GM23338 (cell line): Measurements from ENCODE around the gene SLC47A1. TPM values are rescaled to one million over a fixed set of nuclear protein-coding genes. Genes with fewer than 3 reads are reported as not detected.

Source experiments
- ATAC-seq: fragments of 200-7000 bp; cut with Tn5 transposase; 3 replicates; pipeline ENCODE4 v1.9.1; 2020
- DNase-seq: peaks from one replicate; pipeline ENCODE4 v3.0.0-alpha.2; 2015; ENCODE audit warnings: low spot score
- H2AFZ ChIP-seq: fragments of 200-600 bp; sonication (generic); 2 replicates; pipeline ENCODE4 v1.8.0; 2016; ENCODE audit warnings: antibody characterized with exemption, mild to moderate bottlenecking, moderate library complexity
- H3F3A ChIP-seq: fragments of 200-600 bp; sonication (generic); replicated peaks from 2 replicates; pipeline ENCODE4 v1.8.0; 2017; ENCODE audit warnings: antibody characterized with exemption, mixed run types, low read depth
- H3K27ac ChIP-seq: fragments of 200-600 bp; sonication (generic); 2 replicates; pipeline ENCODE4 v1.6.1; 2016; ENCODE audit warnings: low read depth
- H3K27me3 ChIP-seq: fragments of 200-600 bp; sonication (generic); 2 replicates; pipeline ENCODE4 v1.8.0; 2016; ENCODE audit warnings: mild to moderate bottlenecking, mixed run types, moderate library complexity; ENCODE audit not compliant: insufficient read depth
- H3K36me3 ChIP-seq: fragments of 200-600 bp; sonication (generic); 2 replicates; pipeline ENCODE4 v1.8.0; 2016; ENCODE audit warnings: mild to moderate bottlenecking; ENCODE audit not compliant: insufficient read depth
- H3K4me1 ChIP-seq: fragments of 200-600 bp; sonication (generic); 2 replicates; pipeline ENCODE4 v1.8.0; 2016; ENCODE audit warnings: mild to moderate bottlenecking, moderate library complexity; ENCODE audit not compliant: insufficient read depth
- H3K4me2 ChIP-seq: fragments of 200-600 bp; sonication (generic); 2 replicates; pipeline ENCODE4 v1.7.1; 2017; ENCODE audit warnings: mixed run types
- H3K4me3 ChIP-seq: fragments of 200-600 bp; sonication (generic); 2 replicates; pipeline ENCODE4 v1.6.1; 2016; ENCODE audit warnings: mixed run types
- H3K79me2 ChIP-seq: fragments of 200-600 bp; sonication (generic); replicated peaks from 2 replicates; pipeline ENCODE4 v1.8.0; 2017; ENCODE audit warnings: mild to moderate bottlenecking; ENCODE audit not compliant: insufficient read depth
- H3K9me2 ChIP-seq: fragments of 200-600 bp; sonication (generic); 2 replicates; pipeline ENCODE4 v1.8.0; 2017; ENCODE audit not compliant: insufficient read depth
- H4K20me1 ChIP-seq: fragments of 200-600 bp; sonication (generic); replicated peaks from 2 replicates; pipeline ENCODE4 v1.8.0; 2017; ENCODE audit warnings: mild to moderate bottlenecking; ENCODE audit not compliant: insufficient read depth
- H3K27ac Mint-ChIP-seq: 2 replicates; pipeline ENCODE4 v1.8.0; 2020; ENCODE audit warnings: inconsistent platforms, mild to moderate bottlenecking, moderate library complexity, mixed read lengths
- H3K27me3 Mint-ChIP-seq: 3 replicates; pipeline ENCODE4 v1.8.0; 2022; ENCODE audit warnings: low read depth, mild to moderate bottlenecking, moderate library complexity, mixed read lengths, inconsistent platforms; ENCODE audit not compliant: insufficient read depth, poor library complexity
- H3K36me3 Mint-ChIP-seq: 3 replicates; pipeline ENCODE4 v1.8.0; 2021; ENCODE audit warnings: low read depth, mild to moderate bottlenecking, inconsistent platforms, moderate library complexity, mixed read lengths
- H3K4me1 Mint-ChIP-seq: 3 replicates; pipeline ENCODE4 v1.8.0; 2020; ENCODE audit warnings: mild to moderate bottlenecking, inconsistent platforms, mixed read lengths
- H3K4me3 Mint-ChIP-seq: 3 replicates; pipeline ENCODE4 v1.8.0; 2021; ENCODE audit warnings: moderate library complexity, mild to moderate bottlenecking, inconsistent platforms, mixed read lengths
- H3K9me3 Mint-ChIP-seq: 3 replicates; pipeline ENCODE4 v1.8.0; 2020; ENCODE audit warnings: moderate library complexity, mild to moderate bottlenecking, inconsistent platforms, mixed read lengths
- CREB1 ChIP-seq: fragments of 250-450 bp; sonication (Bioruptor Pico); IDR thresholded peaks from 2 replicates; pipeline ENCODE4 v1.5.0; 2020; ENCODE audit warnings: low read depth, mild to moderate bottlenecking, moderate library complexity
- EZH2 ChIP-seq: fragments of 200-600 bp; sonication (generic); IDR thresholded peaks from one replicate; pipeline ENCODE4 v1.8.0; 2017; ENCODE audit warnings: antibody characterized with exemption, mild to moderate bottlenecking, low read depth; ENCODE audit not compliant: unreplicated experiment
- NANOG ChIP-seq: IDR thresholded peaks from 2 replicates; pipeline ENCODE4 v1.6.1; 2016; ENCODE audit warnings: antibody characterized with exemption, borderline replicate concordance
- POLR2AphosphoS5 ChIP-seq: IDR thresholded peaks from 2 replicates; pipeline ENCODE4 v1.6.1; 2016; ENCODE audit warnings: antibody characterized with exemption, low read depth
- STAT1 ChIP-seq: IDR thresholded peaks from one replicate; pipeline ENCODE4 v1.6.1; 2016; ENCODE audit warnings: antibody characterized with exemption; ENCODE audit not compliant: unreplicated experiment
- ZNF114 ChIP-seq: fragments of 250-450 bp; sonication (Bioruptor Pico); IDR thresholded peaks from 2 replicates; pipeline ENCODE4 v1.5.0; 2020; ENCODE audit warnings: mild to moderate bottlenecking, moderate library complexity
- ZNF331 ChIP-seq: fragments of 250-450 bp; sonication (Bioruptor Pico); IDR thresholded peaks from 2 replicates; pipeline ENCODE4 v1.5.0; 2020; ENCODE audit warnings: low read depth, mild to moderate bottlenecking, moderate library complexity
- polyA plus RNA-seq: library from polyadenylated mRNA; unstranded; fragments of >200 nt; fragmentation: Nextera tagmentation; extraction: Ambion mirVana; gene quantifications from 2 replicates; pipeline ENCODE4 v1.2.1, GENCODE V29; 2016
- total RNA-seq: library from RNA; depleted of rRNA; stranded (reverse); fragments of >200 nt; shearing (Covaris generic); gene quantifications from 2 replicates; pipeline ENCODE4 v1.2.3, GENCODE V29; 2014
- TF ChIP-seq, protein P1 (sequence below): fragments of 250-450 bp; sonication (Bioruptor Pico); IDR thresholded peaks from 2 replicates; pipeline ENCODE4 v1.5.0; 2020; ENCODE audit warnings: mild to moderate bottlenecking, moderate library complexity
- TF ChIP-seq, protein P2 (sequence below), 2 experiments: fragments of 200-600 bp in 1 of 2; sonication (generic) in 1 of 2; conservative IDR thresholded peaks; 2 replicates each; pipeline versions ENCODE4 v1.5.1 to v1.6.1; 2016 to 2017; ENCODE audit warnings: antibody characterized with exemption in 2 of 2, low read depth in 2 of 2, mild to moderate bottlenecking in 2 of 2, moderate library complexity in 1 of 2

SLC47A1 gene
- total and polyA plus RNA-seq, 2 experiments from 2014 or later = 0.53 to 1.9 TPM

DNA sequence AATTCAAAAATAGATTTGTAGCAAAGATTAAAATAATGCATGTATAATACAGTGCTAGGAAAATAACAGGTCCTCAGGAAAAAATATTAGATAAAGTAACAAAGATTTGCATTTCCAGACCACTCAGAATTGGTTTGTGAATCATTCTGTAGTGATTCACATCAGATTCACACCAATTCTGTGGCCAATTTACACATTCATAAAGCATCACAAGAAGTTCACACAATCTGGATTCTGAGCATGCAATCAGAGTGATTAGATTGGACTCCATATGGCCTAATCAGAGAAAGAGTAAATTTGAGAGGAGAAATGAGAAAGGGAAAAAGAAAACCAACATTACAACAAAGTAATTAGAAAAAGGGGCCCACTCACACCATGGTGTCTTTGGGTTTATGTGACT lies 36.0 kb upstream of the SLC47A1 start (continued):
- TF ChIP-seq EZH2 (no peak), NANOG (no peak), STAT1 (no peak), CREB1 (no peak), ZNF331 (CRISPR knock-in tag) (no peak)
- TF ChIP-seq, protein P1, sequence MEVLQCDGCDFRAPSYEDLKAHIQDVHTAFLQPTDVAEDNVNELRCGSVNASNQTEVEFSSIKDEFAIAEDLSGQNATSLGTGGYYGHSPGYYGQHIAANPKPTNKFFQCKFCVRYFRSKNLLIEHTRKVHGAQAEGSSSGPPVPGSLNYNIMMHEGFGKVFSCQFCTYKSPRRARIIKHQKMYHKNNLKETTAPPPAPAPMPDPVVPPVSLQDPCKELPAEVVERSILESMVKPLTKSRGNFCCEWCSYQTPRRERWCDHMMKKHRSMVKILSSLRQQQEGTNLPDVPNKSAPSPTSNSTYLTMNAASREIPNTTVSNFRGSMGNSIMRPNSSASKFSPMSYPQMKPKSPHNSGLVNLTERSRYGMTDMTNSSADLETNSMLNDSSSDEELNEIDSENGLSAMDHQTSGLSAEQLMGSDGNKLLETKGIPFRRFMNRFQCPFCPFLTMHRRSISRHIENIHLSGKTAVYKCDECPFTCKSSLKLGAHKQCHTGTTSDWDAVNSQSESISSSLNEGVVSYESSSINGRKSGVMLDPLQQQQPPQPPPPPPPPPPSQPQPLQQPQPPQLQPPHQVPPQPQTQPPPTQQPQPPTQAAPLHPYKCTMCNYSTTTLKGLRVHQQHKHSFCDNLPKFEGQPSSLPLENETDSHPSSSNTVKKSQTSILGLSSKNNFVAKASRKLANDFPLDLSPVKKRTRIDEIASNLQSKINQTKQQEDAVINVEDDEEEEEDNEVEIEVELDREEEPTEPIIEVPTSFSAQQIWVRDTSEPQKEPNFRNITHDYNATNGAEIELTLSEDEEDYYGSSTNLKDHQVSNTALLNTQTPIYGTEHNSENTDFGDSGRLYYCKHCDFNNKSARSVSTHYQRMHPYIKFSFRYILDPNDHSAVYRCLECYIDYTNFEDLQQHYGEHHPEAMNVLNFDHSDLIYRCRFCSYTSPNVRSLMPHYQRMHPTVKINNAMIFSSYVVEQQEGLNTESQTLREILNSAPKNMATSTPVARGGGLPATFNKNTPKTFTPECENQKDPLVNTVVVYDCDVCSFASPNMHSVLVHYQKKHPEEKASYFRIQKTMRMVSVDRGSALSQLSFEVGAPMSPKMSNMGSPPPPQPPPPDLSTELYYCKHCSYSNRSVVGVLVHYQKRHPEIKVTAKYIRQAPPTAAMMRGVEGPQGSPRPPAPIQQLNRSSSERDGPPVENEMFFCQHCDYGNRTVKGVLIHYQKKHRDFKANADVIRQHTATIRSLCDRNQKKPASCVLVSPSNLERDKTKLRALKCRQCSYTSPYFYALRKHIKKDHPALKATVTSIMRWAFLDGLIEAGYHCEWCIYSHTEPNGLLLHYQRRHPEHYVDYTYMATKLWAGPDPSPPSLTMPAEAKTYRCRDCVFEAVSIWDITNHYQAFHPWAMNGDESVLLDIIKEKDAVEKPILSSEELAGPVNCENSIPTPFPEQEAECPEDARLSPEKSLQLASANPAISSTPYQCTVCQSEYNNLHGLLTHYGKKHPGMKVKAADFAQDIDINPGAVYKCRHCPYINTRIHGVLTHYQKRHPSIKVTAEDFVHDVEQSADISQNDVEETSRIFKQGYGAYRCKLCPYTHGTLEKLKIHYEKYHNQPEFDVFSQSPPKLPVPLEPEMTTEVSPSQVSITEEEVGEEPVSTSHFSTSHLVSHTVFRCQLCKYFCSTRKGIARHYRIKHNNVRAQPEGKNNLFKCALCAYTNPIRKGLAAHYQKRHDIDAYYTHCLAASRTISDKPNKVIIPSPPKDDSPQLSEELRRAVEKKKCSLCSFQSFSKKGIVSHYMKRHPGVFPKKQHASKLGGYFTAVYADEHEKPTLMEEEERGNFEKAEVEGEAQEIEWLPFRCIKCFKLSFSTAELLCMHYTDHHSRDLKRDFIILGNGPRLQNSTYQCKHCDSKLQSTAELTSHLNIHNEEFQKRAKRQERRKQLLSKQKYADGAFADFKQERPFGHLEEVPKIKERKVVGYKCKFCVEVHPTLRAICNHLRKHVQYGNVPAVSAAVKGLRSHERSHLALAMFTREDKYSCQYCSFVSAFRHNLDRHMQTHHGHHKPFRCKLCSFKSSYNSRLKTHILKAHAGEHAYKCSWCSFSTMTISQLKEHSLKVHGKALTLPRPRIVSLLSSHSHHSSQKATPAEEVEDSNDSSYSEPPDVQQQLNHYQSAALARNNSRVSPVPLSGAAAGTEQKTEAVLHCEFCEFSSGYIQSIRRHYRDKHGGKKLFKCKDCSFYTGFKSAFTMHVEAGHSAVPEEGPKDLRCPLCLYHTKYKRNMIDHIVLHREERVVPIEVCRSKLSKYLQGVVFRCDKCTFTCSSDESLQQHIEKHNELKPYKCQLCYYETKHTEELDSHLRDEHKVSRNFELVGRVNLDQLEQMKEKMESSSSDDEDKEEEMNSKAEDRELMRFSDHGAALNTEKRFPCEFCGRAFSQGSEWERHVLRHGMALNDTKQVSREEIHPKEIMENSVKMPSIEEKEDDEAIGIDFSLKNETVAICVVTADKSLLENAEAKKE = no peak

DNA sequence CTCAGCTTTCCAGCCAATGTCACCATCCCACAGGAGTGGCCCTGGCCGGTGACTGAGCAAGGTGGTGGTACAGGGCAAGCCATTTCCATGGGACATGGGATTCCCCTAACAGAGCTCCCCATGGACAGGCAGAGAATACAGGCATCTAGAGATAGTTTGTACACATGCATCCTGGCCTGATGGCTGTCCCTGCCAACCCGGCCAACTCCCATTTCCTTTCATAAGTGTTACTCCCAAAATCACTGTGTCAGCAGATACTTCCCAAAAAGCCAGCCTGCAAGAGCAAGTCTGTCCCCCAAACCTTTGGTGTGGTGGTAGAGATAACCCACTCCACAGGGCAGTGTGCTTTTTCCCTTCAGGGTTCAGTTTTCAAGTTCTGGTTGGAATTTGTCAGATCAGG lies 32.4 kb upstream of the SLC47A1 start:
- no peak overlapping the region for H3K4me3 Mint-ChIP-seq
- 0 out of 3 replicates have a peak, but pooled peaks cover 5% of the 10 kb centered on the region for H3K4me1 Mint-ChIP-seq
- H3K9me3 Mint-ChIP-seq = no peaks in the 10 kb centered on the region
- TF ChIP-seq ZNF114 (CRISPR knock-in tag) (no peak), EZH2 (no peak), POLR2AphosphoS5 (no peak)
- TF ChIP-seq, protein P1 = no peak
- TF ChIP-seq, protein P2, sequence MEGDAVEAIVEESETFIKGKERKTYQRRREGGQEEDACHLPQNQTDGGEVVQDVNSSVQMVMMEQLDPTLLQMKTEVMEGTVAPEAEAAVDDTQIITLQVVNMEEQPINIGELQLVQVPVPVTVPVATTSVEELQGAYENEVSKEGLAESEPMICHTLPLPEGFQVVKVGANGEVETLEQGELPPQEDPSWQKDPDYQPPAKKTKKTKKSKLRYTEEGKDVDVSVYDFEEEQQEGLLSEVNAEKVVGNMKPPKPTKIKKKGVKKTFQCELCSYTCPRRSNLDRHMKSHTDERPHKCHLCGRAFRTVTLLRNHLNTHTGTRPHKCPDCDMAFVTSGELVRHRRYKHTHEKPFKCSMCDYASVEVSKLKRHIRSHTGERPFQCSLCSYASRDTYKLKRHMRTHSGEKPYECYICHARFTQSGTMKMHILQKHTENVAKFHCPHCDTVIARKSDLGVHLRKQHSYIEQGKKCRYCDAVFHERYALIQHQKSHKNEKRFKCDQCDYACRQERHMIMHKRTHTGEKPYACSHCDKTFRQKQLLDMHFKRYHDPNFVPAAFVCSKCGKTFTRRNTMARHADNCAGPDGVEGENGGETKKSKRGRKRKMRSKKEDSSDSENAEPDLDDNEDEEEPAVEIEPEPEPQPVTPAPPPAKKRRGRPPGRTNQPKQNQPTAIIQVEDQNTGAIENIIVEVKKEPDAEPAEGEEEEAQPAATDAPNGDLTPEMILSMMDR (conservative IDR thresholded peaks at IDR 0.05; ENCODE audit: low read depth in 2 of 2) = no peak

More for the DNA sequence above, 32.4 kb upstream of the SLC47A1 start:
- Histone ChIP-seq H3K4me2 (no peak overlapping the region), H2AFZ (no peak overlapping the region), H3K36me3 (no peaks in the 10 kb centered on the region), H3K4me1 (peaks cover 1% of the 10 kb centered on the region; the same call in 1 of the 2 replicates), H3K9me2 (no peaks in the 10 kb centered on the region), H3F3A (0 out of 2 replicates have a peak, but pooled peaks cover 8% of the 10 kb centered on the region), H3K4me3 (no peak overlapping the region), H3K79me2 (no peaks in the 10 kb centered on the region), H3K27ac (no peak overlapping the region), H4K20me1 (no peaks in the 10 kb centered on the region), H3K27me3 (no peaks in the 10 kb centered on the region)
- no peak for DNase-seq
- ATAC-seq = no peak
- Mint-ChIP-seq H3K36me3 (no peaks in the 10 kb centered on the region; the same call in 2 of the 3 replicates), H3K27ac (no peak overlapping the region; the same call in 1 of the 2 replicates), H3K27me3 (peaks cover 6% of the 10 kb centered on the region)
